Stimulated activated effector memory CD8-positive, alpha-beta T cell treated with anti-CD3 and anti-CD28 coated beads, Interleukin-12 subunit alpha, Interleukin-12 subunit beta, amount 100 ng/mL, for 72 hours (primary cell): Measurements from ENCODE around the gene CMBL.
"Not testable (repeated sequence)": the region's sequence is repeated elsewhere in the genome, so short reads cannot be mapped to it uniquely, and the experiment has no call there.

Source experiments
- ATAC-seq: fragments of 150-1000 bp; cut with Tn5 transposase; 2 replicates; pipeline ENCODE4 v1.10.0; 2021
- DNase-seq, 2 donors: peaks; one replicate each; pipeline ENCODE4 v3.0.0; 2021 to 2022; ENCODE audit warnings: low spot score in 2 of 2
- H3K27ac Mint-ChIP-seq: one replicate; pipeline ENCODE4 v1.8.0; 2022; ENCODE audit warnings: mild to moderate bottlenecking, mixed read lengths
- H3K36me3 Mint-ChIP-seq: one replicate; pipeline ENCODE4 v1.8.0; 2022; ENCODE audit warnings: mild to moderate bottlenecking, mixed read lengths
- H3K4me1 Mint-ChIP-seq: one replicate; pipeline ENCODE4 v1.8.0; 2022; ENCODE audit warnings: mixed read lengths
- H3K4me3 Mint-ChIP-seq: one replicate; pipeline ENCODE4 v1.8.0; 2022; ENCODE audit warnings: mild to moderate bottlenecking, mixed read lengths
- H3K9me3 Mint-ChIP-seq: one replicate; pipeline ENCODE4 v1.8.0; 2022; ENCODE audit warnings: mixed read lengths

CMBL gene

GRCh38 chr5:10307206-10308148 is at the start of gene CMBL:
TSS of gene CMBL (minus strand) at chr5:10307902. CDS start at chr5:10290762, 17,140 bp downstream.
- Mint-ChIP-seq H3K4me1 (peaks cover 12% of the 10 kb centered on the region), H3K4me3 (peak within 1 kb of the TSS; percentile 78), H3K27ac (no peak within 1 kb of the TSS), H3K36me3 (no peaks in the 10 kb centered on the region), H3K9me3 (no peaks in the 10 kb centered on the region)
- DNase-seq (peak in 1 of 2 donors; percentile 10), ATAC-seq (peak; percentile 74)

GRCh38 chr5:10355071-10355889 is 47.6 kb upstream of the CMBL start:
- peak overlapping the region; percentile 95 for H3K4me3 Mint-ChIP-seq
- peak overlapping the region; percentile 99 for H3K27ac Mint-ChIP-seq
- peak; percentile 5 for ATAC-seq
- no peak for DNase-seq
- H3K9me3 Mint-ChIP-seq: no peaks in the 10 kb centered on the region
- H3K36me3 Mint-ChIP-seq: peaks cover 26% of the 10 kb centered on the region
- peaks cover 33% of the 10 kb centered on the region for H3K4me1 Mint-ChIP-seq

GRCh38 chr5:10354048-10354872 is 46.6 kb upstream of the CMBL start:
- Mint-ChIP-seq H3K4me1 (peaks cover 32% of the 10 kb centered on the region), H3K4me3 (peak overlapping the region; percentile 95), H3K36me3 (peaks cover 19% of the 10 kb centered on the region), H3K9me3 (no peaks in the 10 kb centered on the region), H3K27ac (peak overlapping the region; percentile 99)
- DNase-seq: peak; percentile 36 to 82
- ATAC-seq: peak; percentile 35

- DNase-seq (peak; percentile 87 to 95), ATAC-seq (peak; percentile 93)
- Mint-ChIP-seq H3K9me3 (no peaks in the 10 kb centered on the region), H3K27ac (peak within 1 kb of the TSS; percentile 99), H3K36me3 (peaks cover 19% of the 10 kb centered on the region), H3K4me3 (peak within 1 kb of the TSS; percentile 95), H3K4me1 (peaks cover 32% of the 10 kb centered on the region)
Observed at GRCh38 chr5:10353241-10354047, 45.7 kb upstream of the CMBL start, which contains the start of gene MARCHF6. TSS of gene MARCHF6 (plus strand) at chr5:10353695. CDS start at chr5:10353899, 204 bp downstream.

- H3K9me3 Mint-ChIP-seq: no peaks in the 10 kb centered on the region
- peak; percentile 9 for ATAC-seq
- H3K4me3 Mint-ChIP-seq: peak overlapping the region; percentile 95
- no peak for DNase-seq
- peaks cover 12% of the 10 kb centered on the region for H3K36me3 Mint-ChIP-seq
- H3K4me1 Mint-ChIP-seq: peaks cover 25% of the 10 kb centered on the region
- peak overlapping the region; percentile 99 for H3K27ac Mint-ChIP-seq
Observed at GRCh38 chr5:10352430-10353240, 44.9 kb upstream of the CMBL start.

GRCh38 chr5:10351919-10352318 is 44.2 kb upstream of the CMBL start:
- no peak for ATAC-seq
- H3K9me3 Mint-ChIP-seq: no peaks in the 10 kb centered on the region
- H3K36me3 Mint-ChIP-seq: peaks cover 12% of the 10 kb centered on the region
- peak overlapping the region; percentile 95 for H3K4me3 Mint-ChIP-seq
- H3K4me1 Mint-ChIP-seq: peaks cover 20% of the 10 kb centered on the region
- DNase-seq: peak in 1 of 2 donors; percentile 49
- H3K27ac Mint-ChIP-seq: peak overlapping the region; percentile 99

- DNase-seq (peak in 1 of 2 donors; percentile 41), ATAC-seq (no peak)
- Mint-ChIP-seq H3K27ac (no peak overlapping the region), H3K36me3 (peaks cover 12% of the 10 kb centered on the region), H3K4me1 (peaks cover 14% of the 10 kb centered on the region), H3K9me3 (no peaks in the 10 kb centered on the region), H3K4me3 (no peak overlapping the region)
Observed at GRCh38 chr5:10351199-10351905, 43.6 kb upstream of the CMBL start.

- no peak for ATAC-seq
- peaks cover 14% of the 10 kb centered on the region for H3K4me1 Mint-ChIP-seq
- H3K36me3 Mint-ChIP-seq: no peaks in the 10 kb centered on the region
- no peak for DNase-seq
- H3K4me3 Mint-ChIP-seq: no peak overlapping the region
- H3K9me3 Mint-ChIP-seq: no peaks in the 10 kb centered on the region
- no peak overlapping the region for H3K27ac Mint-ChIP-seq
Observed at GRCh38 chr5:10348258-10348657, 40.6 kb upstream of the CMBL start.

GRCh38 chr5:10344461-10345106 is 36.9 kb upstream of the CMBL start:
- H3K27ac Mint-ChIP-seq, H3K36me3 Mint-ChIP-seq, H3K4me3 Mint-ChIP-seq, H3K9me3 Mint-ChIP-seq, ATAC-seq, H3K4me1 Mint-ChIP-seq: not testable (repeated sequence)
- DNase-seq: peak in 1 of 2 donors; percentile 48

- Mint-ChIP-seq H3K4me3 (no peak overlapping the region), H3K4me1 (no peaks in the 10 kb centered on the region), H3K36me3 (no peaks in the 10 kb centered on the region), H3K27ac (no peak overlapping the region), H3K9me3 (no peaks in the 10 kb centered on the region)
- DNase-seq (peak in 1 of 2 donors; percentile 38), ATAC-seq (no peak)
Observed at GRCh38 chr5:10343486-10343885, 35.8 kb upstream of the CMBL start.

GRCh38 chr5:10339958-10340357 is 32.3 kb upstream of the CMBL start:
- ATAC-seq: no peak
- H3K36me3 Mint-ChIP-seq: no peaks in the 10 kb centered on the region
- DNase-seq: peak in 1 of 2 donors; percentile 20
- H3K9me3 Mint-ChIP-seq: no peaks in the 10 kb centered on the region
- no peak overlapping the region for H3K4me3 Mint-ChIP-seq
- H3K27ac Mint-ChIP-seq: no peak overlapping the region
- no peaks in the 10 kb centered on the region for H3K4me1 Mint-ChIP-seq

- DNase-seq (peak in 1 of 2 donors; percentile 39), ATAC-seq (no peak)
- Mint-ChIP-seq H3K27ac (no peak overlapping the region), H3K9me3 (no peaks in the 10 kb centered on the region), H3K36me3 (no peaks in the 10 kb centered on the region), H3K4me3 (no peak overlapping the region), H3K4me1 (no peaks in the 10 kb centered on the region)
Observed at GRCh38 chr5:10339058-10339811, 31.5 kb upstream of the CMBL start.
